HG02970 (cell line): Measurements from ENCODE around the gene RPL28.
A peak's percentile ranks its signal among the peaks of the same experiment; 100 is the strongest.

Source experiments
- ATAC-seq: cut with Tn5 transposase; IDR thresholded peaks from one replicate; pipeline ENCODE4 v1.9.1; 2021; ENCODE audit warnings: mild to moderate bottlenecking, moderate library complexity, moderate number of reproducible peaks; ENCODE audit not compliant: unreplicated experiment, low FRiP score

Gene RPL28

GRCh38 chr19:55370305-55370988, 15.3 kb upstream of the RPL28 start, which contains the start of gene IL11:
TSS of gene IL11 (minus strand) at chr19:55370463. CDS start at chr19:55370310, 153 bp downstream.
- ATAC-seq = no peak

DNA sequence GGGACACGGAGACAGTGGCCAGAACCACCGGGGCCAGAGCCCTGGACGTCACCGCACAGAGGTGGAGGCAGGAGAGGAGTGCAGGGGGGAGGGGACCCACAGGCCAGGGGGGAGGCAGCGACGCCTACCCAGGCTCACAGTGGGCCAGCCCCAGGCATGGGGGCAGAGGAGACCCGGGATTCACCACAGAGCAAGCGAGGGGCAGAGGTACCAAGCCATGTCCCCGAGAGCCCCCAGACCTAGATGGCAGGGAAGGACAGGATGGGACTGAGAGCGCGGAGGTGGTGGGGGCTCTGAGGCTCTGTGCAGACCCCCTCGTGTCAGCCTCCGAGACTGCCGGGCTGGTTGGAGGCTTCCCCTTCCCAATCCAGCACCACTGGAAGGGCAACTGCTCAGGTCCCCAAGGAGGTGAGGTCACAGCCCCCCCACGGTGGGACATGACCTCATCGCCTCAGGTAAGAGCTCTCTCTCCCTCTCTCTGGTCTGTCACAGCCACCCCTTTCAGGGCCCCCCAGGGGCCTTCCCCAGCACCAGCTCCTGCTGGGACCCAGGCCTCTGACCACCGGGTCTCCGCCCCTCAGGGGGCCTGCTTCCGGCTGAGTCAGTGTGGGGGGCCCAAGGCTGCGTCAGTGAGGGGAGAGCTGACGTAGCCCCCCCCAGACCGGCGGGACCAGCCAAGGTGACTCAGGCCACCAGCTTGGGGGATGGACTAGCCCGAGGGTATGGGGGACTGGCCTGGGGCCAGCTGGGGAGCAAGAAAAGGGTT, 13.2 kb upstream of the RPL28 start:
- no peak for ATAC-seq

DNA sequence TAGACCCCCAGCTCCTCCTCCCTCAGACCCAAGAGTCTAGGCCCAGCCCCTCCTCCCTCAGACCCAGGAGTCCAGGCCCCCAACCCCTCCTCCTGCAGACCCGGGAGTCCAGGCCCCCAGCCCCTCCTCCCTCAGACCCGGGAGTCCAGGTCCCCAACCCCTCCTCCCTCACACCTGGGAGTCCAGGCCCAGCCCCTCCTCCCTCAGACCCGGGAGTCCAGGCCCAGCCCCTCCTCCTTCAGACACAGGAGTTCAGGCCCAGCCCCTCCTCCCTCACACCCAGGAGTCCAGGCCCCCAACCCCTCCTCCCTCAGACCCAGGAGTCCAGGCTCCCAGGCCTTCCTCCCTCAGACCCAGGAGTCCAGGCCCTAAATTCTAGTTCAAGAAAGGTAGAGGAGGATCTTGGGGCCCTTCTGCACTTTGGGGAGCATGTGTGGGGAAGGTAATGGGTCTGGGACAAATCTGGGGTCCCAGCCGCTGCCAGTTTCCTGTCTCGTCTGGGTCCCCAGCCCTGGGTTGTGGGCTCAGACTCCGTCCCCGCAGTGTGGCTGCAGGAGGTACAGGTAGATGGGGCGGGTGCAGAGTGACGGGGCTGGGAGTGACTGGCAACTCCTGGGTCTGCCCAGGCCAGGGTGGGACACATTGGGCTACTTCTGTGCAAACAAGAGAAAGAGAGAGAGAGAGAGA, 12.3 kb upstream of the RPL28 start:
- no peak for ATAC-seq

DNA sequence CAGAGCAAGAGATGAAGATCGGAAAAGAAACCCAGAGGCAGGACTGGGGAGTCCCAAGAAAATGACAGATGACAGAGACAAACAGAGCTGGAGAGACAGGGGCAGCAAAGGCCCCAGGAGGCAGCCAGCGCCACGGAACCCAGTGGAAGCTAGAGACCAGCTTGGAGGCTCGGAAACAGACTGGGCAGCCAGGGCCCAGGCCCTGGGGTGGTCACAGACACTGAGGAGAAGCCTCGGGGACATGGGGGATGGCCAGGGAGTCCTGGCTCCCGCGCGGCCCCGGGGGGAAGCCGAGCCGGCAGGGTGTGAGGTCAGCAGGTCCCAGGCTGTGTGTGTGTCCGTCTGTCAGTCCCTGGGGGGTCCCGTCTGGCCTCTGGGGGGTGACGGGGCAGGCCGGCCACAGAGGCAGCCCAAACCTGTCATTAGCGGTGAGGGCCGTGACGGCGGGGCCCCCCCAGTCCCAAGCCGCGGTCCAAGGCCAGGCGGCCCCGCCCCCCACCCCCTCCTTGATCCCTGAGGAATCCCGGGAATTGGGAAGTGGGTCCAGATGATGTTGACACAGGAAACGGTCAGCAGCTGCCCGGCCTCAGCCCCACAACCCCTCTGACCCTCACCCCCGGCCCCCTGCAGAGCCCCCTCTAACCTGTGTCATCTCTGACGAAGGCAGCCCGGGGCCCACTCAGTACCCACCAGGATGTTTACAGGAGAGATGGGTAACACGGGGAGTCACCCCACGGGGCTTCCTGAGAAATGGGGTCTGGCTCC, 11.6 kb upstream of the RPL28 start:
- no peak for ATAC-seq

- no peak for ATAC-seq
These were observed 9.3 kb upstream of the RPL28 start, which contains the start of gene TMEM190 for GRCh38 chr19:55376241-55376933. TSS of gene TMEM190 (plus strand) at chr19:55376826. CDS start at chr19:55376854, 28 bp downstream.

GRCh38 chr19:55377356-55378131, 8.2 kb upstream of the RPL28 start:
- no peak for ATAC-seq

DNA sequence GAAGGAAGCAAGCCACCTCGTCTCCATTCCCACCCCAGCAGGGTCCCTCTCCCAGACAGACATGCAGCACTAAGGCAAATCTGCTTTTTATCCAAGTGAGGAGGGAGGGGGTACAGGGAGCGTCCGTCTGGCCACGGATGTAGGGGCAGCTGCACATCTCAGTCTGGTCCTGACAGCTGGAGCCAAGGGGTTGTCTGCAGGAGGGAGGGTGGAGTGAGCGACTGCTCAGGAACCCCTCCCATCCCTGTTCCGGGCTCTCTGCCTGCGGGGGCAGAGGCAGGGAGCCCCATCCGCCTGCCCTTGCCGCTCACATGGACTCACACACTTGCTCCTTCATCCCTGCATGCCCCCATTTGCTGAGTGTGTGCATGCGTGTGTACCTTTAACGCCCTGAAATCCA, 6.6 kb upstream of the RPL28 start:
- no peak for ATAC-seq

GRCh38 chr19:55382013-55382412, 3.7 kb upstream of the RPL28 start:
- ATAC-seq = no peak

DNA sequence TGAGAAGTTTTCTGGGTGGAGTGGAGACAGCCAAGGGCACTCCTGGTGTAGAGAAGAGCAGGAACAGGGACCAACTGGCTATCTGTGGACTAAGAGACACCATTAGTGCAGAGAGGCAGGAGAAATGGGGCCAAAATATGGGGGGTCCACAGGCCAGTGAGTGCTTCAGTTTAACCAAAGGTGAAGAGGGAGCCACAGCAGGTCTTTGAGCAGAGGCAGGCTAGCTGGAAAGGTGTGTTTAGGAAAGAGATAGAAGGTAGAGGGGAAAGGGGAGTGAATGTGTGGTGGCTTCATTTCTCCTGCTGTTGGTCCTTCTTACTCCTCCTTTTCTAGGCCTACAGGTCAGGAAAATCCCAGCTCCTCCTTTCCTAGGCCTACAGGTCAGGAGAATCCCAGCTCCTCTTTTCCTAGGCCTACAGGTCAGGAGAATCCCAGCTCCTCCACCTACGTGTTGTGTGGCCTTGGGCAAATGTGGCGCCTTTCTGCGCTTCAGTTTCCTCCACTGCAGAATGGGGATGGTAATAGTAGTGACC, 3.1 kb upstream of the RPL28 start:
- ATAC-seq = no peak

DNA sequence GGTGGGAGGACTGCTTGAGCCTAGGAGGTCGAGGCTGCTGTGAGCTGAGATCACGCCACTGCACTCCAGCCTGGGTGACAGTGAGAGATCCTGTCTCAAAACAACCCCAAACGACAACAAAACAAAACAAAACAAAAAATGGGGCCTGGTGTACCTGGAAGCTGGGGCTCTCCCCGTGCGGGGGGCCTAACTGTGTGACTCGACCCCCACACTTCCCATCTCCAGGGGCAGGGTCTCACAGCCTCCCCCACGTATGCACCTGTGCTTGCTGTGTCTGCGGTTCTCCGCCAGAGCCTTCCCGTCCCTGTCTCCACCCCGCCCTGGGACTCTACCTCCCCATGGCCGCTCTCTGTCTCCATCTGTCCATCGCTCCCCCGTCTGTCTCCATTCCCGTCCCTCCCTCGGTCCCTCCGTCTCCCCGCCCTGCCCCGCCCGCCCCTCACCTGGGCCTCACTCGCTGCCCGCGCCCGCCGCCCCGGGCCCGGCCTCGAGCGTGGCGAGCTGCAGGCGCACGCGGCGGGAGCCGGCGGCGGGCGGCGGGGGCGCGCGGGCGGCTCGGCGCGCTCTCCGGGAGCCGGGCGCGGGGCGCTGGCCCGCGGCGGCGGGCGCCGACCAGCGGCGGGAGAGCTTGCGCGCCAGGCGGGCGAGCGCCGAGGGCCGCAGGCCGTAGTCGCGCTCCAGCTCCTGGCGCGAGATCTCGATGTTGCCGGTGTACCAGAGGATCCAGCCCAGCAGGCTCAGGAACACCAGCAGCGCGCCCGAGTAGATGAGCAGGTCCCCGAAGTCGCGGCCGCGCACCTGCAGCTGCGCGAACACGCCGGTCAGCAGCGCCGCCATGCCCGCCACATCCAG, 2.2 kb upstream of the RPL28 start:
- no peak for ATAC-seq

- no peak for ATAC-seq
These were observed 1.4 kb upstream of the RPL28 start, which contains the start of gene TMEM238 for GRCh38 chr19:55384131-55384919. TSS of gene TMEM238 (minus strand) at chr19:55384292. CDS start at chr19:55384259, 33 bp downstream.

DNA sequence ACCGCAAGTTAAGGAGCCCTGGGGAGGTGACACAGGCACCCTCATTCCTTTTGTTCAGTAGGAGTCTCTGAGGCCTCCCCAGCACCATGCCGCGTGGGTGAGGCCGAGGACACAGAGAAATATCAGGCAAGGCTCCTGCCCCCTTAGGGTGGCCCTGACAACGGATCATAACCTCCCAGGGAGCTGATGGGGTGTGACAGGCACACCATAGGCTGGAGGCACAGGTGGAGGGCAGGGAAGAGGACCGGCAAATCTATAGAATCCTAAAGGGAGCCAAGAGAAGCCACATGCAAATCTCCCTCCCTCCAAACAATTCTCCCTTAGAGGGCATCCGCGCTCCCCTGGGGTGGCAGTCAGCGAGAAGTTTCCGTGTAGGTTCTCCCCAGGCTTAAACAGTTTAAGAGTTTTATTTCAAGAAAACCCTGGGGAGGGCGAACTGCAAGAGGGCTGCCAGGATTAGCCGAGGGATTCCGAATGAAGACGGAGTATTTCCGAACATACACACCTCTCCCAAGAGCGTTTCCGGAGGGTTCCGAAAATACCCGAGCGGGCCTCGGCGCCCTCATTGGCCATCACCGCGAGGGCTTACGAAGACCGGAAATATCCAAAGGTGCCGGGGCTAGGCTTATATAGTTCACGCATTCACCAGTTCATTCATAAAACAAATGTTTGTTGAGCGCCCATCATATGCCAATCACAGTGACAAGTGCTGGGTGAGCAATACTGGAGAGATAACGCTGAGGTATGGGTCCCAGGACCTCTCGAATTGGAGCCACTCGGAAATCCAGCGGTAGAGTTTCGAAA, 610 bp upstream of the RPL28 start:
- peak; percentile 45 for ATAC-seq

DNA sequence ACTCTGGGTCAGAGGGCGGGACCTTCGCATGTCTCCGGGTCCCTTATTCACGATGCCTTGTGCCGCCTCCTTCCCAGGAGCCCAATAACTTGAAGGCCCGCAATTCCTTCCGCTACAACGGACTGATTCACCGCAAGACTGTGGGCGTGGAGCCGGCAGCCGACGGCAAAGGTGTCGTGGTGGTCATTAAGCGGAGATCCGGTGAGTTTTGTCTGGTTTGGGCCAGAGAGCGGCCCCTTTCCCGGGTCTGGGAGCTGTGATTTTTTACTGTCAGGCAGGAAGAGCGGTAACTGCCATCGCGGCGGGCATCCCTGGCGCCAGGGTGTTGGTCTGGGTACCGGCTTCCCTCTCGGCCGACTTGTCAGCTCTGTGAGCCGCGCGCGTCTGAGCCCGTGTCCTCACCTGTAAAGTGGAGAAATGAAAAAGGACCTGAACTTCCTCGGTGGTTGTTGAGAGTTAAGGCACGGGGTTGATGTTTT, 800 bp downstream of the RPL28 start:
- ATAC-seq = no peak

- no peak for ATAC-seq
These were observed 2.2 kb downstream of the RPL28 start for GRCh38 chr19:55387736-55388497.
